SK-N-SH treated with all-trans-retinoic acid at 6 μM for 48 hours (cell line): Measurements from ENCODE around the gene CADM1.

Experiments
- ATAC-seq: fragments of 200-7000 bp; cut with Tn5 transposase; 3 replicates; pipeline ENCODE4 v1.9.1; 2020; ENCODE audit warnings: mild to moderate bottlenecking, moderate library complexity
- ARNTL ChIP-seq: fragments of 450-650 bp; formaldehyde crosslinking; IDR thresholded peaks from 2 replicates; pipeline ENCODE4 v1.5.0; 2020; ENCODE audit warnings: low read depth, mild to moderate bottlenecking, moderate library complexity, borderline replicate concordance
- BACH2 ChIP-seq: fragments of 250-450 bp; sonication (Bioruptor Pico); IDR thresholded peaks from 2 replicates; pipeline ENCODE4 v1.9.0; 2021; ENCODE audit warnings: mild to moderate bottlenecking, borderline replicate concordance
- CSDC2 ChIP-seq: fragments of 250-450 bp; sonication (Bioruptor Pico); IDR thresholded peaks from 2 replicates; pipeline ENCODE4 v1.5.0; 2020; ENCODE audit warnings: mild to moderate bottlenecking, moderate library complexity
- ESRRG ChIP-seq: fragments of 250-450 bp; sonication (Bioruptor Pico); IDR thresholded peaks from 2 replicates; pipeline ENCODE4 v1.6.1; 2021; ENCODE audit warnings: mild to moderate bottlenecking
- GLIS3 ChIP-seq: fragments of 250-450 bp; sonication (Bioruptor Pico); IDR thresholded peaks from 2 replicates; pipeline ENCODE4 v1.5.0; 2020; ENCODE audit warnings: mild to moderate bottlenecking, moderate library complexity
- ISL1 ChIP-seq: fragments of 250-450 bp; sonication (Bioruptor Pico); IDR thresholded peaks from 2 replicates; pipeline ENCODE4 v2.1.2; 2022; ENCODE audit warnings: mild to moderate bottlenecking, moderate library complexity
- OSR1 ChIP-seq: fragments of 250-450 bp; sonication (Bioruptor Pico); IDR thresholded peaks from 2 replicates; pipeline ENCODE4 v1.8.0; 2022; ENCODE audit warnings: moderate library complexity, mild to moderate bottlenecking, inconsistent platforms
- PPARA ChIP-seq: fragments of 250-450 bp; sonication (Bioruptor Pico); IDR thresholded peaks from 2 replicates; pipeline ENCODE4 v1.5.0; 2020; ENCODE audit warnings: mild to moderate bottlenecking, borderline replicate concordance
- RARB ChIP-seq: fragments of 250-450 bp; sonication (Bioruptor Pico); IDR thresholded peaks from 2 replicates; pipeline ENCODE4 v1.8.0; 2021; ENCODE audit warnings: mild to moderate bottlenecking, moderate library complexity
- SNAI2 ChIP-seq: fragments of 250-450 bp; sonication (Bioruptor Pico); IDR thresholded peaks from 2 replicates; pipeline ENCODE4 v1.5.0; 2020; ENCODE audit warnings: mild to moderate bottlenecking, moderate library complexity
- TCF4 ChIP-seq: fragments of 250-450 bp; sonication (Bioruptor Pico); IDR thresholded peaks from 2 replicates; pipeline ENCODE4 v1.8.0; 2021; ENCODE audit warnings: mild to moderate bottlenecking, moderate library complexity, borderline replicate concordance
- TOX ChIP-seq: fragments of 250-450 bp; sonication (Bioruptor Pico); IDR thresholded peaks from 2 replicates; pipeline ENCODE4 v1.8.0; 2021; ENCODE audit warnings: mild to moderate bottlenecking, moderate library complexity, borderline replicate concordance
- ZC3H10 ChIP-seq: fragments of 250-450 bp; sonication (Bioruptor Pico); IDR thresholded peaks from 2 replicates; pipeline ENCODE4 v1.5.1; 2021; ENCODE audit warnings: mild to moderate bottlenecking, moderate library complexity
- ZFP3 ChIP-seq: fragments of 250-450 bp; sonication (Bioruptor Pico); IDR thresholded peaks from 2 replicates; pipeline ENCODE4 v1.5.0; 2020; ENCODE audit warnings: mild to moderate bottlenecking, moderate library complexity
- ZFP30 ChIP-seq: fragments of 450-650 bp; formaldehyde crosslinking; IDR thresholded peaks from 2 replicates; pipeline ENCODE4 v1.5.0; 2022; ENCODE audit warnings: mild to moderate bottlenecking, moderate library complexity
- ZNF565 ChIP-seq: fragments of 450-650 bp; formaldehyde crosslinking; conservative IDR thresholded peaks from 2 replicates; pipeline ENCODE4 v1.5.0; 2020; ENCODE audit warnings: low read depth, mild to moderate bottlenecking, moderate library complexity
- ZNF70 ChIP-seq: fragments of 450-650 bp; formaldehyde crosslinking; IDR thresholded peaks from 2 replicates; pipeline ENCODE4 v1.5.0; 2020; ENCODE audit warnings: mild to moderate bottlenecking, moderate library complexity
- ZNF8 ChIP-seq: fragments of 450-650 bp; formaldehyde crosslinking; IDR thresholded peaks from 2 replicates; pipeline ENCODE4 v1.5.0; 2020; ENCODE audit warnings: mild to moderate bottlenecking, moderate library complexity
- TF ChIP-seq, protein P1 (sequence below): fragments of 250-450 bp; sonication (Bioruptor Pico); IDR thresholded peaks from 2 replicates; pipeline ENCODE4 v1.8.0; 2020; ENCODE audit warnings: mild to moderate bottlenecking, moderate library complexity, borderline replicate concordance
- TF ChIP-seq, protein P2 (sequence below): fragments of 250-450 bp; sonication (Bioruptor Pico); IDR thresholded peaks from 2 replicates; pipeline ENCODE4 v1.5.0; 2020; ENCODE audit warnings: mild to moderate bottlenecking, moderate library complexity
- TF ChIP-seq, protein P3 (sequence below): fragments of 250-450 bp; sonication (Bioruptor Pico); IDR thresholded peaks from 2 replicates; pipeline ENCODE4 v1.8.0; 2021; ENCODE audit warnings: low read depth, mild to moderate bottlenecking, moderate library complexity, borderline replicate concordance
- TF ChIP-seq, protein P4 (sequence below): fragments of 250-450 bp; sonication (Bioruptor Pico); IDR thresholded peaks from 2 replicates; pipeline ENCODE4 v1.5.1; 2020; ENCODE audit warnings: low read depth, mild to moderate bottlenecking, moderate library complexity
- TF ChIP-seq, protein P5 (sequence below): fragments of 250-450 bp; sonication (Bioruptor Pico); IDR thresholded peaks from 2 replicates; pipeline ENCODE4 v1.5.1; 2021; ENCODE audit warnings: mild to moderate bottlenecking, moderate library complexity

CADM1 gene

DNA sequence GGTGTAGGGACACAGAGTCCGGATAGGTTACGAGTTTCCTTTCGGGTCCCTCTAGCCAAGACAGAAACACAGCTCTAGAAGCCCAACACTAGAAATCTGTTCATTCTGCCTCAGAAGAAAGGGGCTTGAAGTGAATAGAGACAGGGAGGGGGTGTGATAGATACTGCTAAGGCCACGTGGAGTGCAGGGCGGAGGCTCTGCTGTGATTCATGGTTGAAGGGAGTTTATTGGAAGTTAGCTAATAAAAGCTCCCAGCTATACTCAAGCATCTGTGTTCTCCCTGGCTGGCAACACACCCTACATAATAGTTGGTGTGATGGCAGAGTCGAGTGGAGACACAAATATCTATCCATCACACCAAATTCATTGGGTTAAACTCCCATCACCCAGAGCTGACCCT is 337.4 kb downstream of the CADM1 start:
- ATAC-seq = no peak
- TF ChIP-seq PPARA (CRISPR knock-in tag) (no peak), TCF4 (CRISPR knock-in tag) (no peak), GLIS3 (no peak), ZNF8 (CRISPR knock-in tag) (no peak), ZNF565 (CRISPR knock-in tag) (no peak), ZFP30 (no peak), ZNF70 (no peak), ESRRG (no peak), ZFP3 (CRISPR knock-in tag) (no peak), CSDC2 (no peak), ZC3H10 (CRISPR knock-in tag) (no peak), ISL1 (CRISPR knock-in tag) (no peak), RARB (CRISPR knock-in tag) (no peak), TOX (CRISPR knock-in tag) (no peak)
- TF ChIP-seq, protein P1, sequence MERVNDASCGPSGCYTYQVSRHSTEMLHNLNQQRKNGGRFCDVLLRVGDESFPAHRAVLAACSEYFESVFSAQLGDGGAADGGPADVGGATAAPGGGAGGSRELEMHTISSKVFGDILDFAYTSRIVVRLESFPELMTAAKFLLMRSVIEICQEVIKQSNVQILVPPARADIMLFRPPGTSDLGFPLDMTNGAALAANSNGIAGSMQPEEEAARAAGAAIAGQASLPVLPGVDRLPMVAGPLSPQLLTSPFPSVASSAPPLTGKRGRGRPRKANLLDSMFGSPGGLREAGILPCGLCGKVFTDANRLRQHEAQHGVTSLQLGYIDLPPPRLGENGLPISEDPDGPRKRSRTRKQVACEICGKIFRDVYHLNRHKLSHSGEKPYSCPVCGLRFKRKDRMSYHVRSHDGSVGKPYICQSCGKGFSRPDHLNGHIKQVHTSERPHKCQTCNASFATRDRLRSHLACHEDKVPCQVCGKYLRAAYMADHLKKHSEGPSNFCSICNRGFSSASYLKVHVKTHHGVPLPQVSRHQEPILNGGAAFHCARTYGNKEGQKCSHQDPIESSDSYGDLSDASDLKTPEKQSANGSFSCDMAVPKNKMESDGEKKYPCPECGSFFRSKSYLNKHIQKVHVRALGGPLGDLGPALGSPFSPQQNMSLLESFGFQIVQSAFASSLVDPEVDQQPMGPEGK (CRISPR knock-in tag) = no peak
- TF ChIP-seq, protein P2, sequence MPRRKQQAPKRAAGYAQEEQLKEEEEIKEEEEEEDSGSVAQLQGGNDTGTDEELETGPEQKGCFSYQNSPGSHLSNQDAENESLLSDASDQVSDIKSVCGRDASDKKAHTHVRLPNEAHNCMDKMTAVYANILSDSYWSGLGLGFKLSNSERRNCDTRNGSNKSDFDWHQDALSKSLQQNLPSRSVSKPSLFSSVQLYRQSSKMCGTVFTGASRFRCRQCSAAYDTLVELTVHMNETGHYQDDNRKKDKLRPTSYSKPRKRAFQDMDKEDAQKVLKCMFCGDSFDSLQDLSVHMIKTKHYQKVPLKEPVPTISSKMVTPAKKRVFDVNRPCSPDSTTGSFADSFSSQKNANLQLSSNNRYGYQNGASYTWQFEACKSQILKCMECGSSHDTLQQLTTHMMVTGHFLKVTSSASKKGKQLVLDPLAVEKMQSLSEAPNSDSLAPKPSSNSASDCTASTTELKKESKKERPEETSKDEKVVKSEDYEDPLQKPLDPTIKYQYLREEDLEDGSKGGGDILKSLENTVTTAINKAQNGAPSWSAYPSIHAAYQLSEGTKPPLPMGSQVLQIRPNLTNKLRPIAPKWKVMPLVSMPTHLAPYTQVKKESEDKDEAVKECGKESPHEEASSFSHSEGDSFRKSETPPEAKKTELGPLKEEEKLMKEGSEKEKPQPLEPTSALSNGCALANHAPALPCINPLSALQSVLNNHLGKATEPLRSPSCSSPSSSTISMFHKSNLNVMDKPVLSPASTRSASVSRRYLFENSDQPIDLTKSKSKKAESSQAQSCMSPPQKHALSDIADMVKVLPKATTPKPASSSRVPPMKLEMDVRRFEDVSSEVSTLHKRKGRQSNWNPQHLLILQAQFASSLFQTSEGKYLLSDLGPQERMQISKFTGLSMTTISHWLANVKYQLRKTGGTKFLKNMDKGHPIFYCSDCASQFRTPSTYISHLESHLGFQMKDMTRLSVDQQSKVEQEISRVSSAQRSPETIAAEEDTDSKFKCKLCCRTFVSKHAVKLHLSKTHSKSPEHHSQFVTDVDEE (CRISPR knock-in tag) = no peak
- TF ChIP-seq, protein P3, sequence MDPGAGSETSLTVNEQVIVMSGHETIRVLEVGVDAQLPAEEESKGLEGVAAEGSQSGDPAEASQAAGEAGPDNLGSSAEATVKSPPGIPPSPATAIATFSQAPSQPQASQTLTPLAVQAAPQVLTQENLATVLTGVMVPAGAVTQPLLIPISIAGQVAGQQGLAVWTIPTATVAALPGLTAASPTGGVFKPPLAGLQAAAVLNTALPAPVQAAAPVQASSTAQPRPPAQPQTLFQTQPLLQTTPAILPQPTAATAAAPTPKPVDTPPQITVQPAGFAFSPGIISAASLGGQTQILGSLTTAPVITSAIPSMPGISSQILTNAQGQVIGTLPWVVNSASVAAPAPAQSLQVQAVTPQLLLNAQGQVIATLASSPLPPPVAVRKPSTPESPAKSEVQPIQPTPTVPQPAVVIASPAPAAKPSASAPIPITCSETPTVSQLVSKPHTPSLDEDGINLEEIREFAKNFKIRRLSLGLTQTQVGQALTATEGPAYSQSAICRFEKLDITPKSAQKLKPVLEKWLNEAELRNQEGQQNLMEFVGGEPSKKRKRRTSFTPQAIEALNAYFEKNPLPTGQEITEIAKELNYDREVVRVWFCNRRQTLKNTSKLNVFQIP = no peak
- TF ChIP-seq, protein P4, sequence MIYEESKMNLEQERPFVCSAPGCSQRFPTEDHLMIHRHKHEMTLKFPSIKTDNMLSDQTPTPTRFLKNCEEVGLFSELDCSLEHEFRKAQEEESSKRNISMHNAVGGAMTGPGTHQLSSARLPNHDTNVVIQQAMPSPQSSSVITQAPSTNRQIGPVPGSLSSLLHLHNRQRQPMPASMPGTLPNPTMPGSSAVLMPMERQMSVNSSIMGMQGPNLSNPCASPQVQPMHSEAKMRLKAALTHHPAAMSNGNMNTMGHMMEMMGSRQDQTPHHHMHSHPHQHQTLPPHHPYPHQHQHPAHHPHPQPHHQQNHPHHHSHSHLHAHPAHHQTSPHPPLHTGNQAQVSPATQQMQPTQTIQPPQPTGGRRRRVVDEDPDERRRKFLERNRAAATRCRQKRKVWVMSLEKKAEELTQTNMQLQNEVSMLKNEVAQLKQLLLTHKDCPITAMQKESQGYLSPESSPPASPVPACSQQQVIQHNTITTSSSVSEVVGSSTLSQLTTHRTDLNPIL (CRISPR knock-in tag) = no peak
- TF ChIP-seq, protein P5, sequence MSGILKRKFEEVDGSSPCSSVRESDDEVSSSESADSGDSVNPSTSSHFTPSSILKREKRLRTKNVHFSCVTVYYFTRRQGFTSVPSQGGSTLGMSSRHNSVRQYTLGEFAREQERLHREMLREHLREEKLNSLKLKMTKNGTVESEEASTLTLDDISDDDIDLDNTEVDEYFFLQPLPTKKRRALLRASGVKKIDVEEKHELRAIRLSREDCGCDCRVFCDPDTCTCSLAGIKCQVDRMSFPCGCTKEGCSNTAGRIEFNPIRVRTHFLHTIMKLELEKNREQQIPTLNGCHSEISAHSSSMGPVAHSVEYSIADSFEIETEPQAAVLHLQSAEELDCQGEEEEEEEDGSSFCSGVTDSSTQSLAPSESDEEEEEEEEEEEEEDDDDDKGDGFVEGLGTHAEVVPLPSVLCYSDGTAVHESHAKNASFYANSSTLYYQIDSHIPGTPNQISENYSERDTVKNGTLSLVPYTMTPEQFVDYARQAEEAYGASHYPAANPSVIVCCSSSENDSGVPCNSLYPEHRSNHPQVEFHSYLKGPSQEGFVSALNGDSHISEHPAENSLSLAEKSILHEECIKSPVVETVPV (CRISPR knock-in tag) = no peak

DNA sequence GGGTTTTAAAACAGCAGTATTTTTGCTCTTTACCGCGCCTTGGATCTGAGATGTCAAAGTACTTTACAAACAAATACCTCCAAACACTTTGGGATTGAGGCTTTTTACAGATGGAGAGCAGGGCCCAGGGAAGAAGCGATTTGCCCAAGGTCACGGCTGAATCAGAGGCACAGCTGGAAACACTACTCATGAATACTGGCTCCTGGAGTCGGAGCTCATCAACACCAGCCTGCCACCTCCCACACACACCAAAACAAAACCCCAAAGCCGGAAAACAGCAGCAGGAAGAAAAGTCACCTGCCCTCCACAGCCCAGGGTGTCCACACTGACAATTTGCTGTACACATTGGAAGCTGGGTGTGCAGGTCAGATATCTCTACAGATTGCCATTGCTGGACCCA is 339.4 kb downstream of the CADM1 start:
- no peak for ATAC-seq
- no peak for TF ChIP-seq ZNF565 (CRISPR knock-in tag)
- no peak for TF ChIP-seq ZNF70
- TF ChIP-seq, protein P3 = no peak
- no peak for TF ChIP-seq ARNTL (CRISPR knock-in tag)
- TF ChIP-seq RARB (CRISPR knock-in tag) = no peak
- no peak for TF ChIP-seq CSDC2
- no peak for TF ChIP-seq BACH2
- TF ChIP-seq OSR1 (CRISPR knock-in tag) = no peak
- no peak for TF ChIP-seq ZC3H10 (CRISPR knock-in tag)
- no peak for TF ChIP-seq PPARA (CRISPR knock-in tag)
- no peak for TF ChIP-seq TCF4 (CRISPR knock-in tag)
- no peak for TF ChIP-seq ZFP3 (CRISPR knock-in tag)
- TF ChIP-seq, protein P2 (CRISPR knock-in tag) = no peak
- no peak for TF ChIP-seq SNAI2 (CRISPR knock-in tag)
- TF ChIP-seq, protein P5 (CRISPR knock-in tag) = no peak
- no peak for TF ChIP-seq TOX (CRISPR knock-in tag)
- no peak for TF ChIP-seq ISL1 (CRISPR knock-in tag)
